Stimulated activated effector memory CD8-positive, alpha-beta T cell treated with anti-CD3 and anti-CD28 coated beads, Interleukin-12 subunit alpha, Interleukin-12 subunit beta, amount 100 ng/mL, for 72 hours (primary cell): Measurements from ENCODE around the gene TEX261.
A peak's percentile ranks its signal among the peaks of the same experiment; 100 is the strongest.
"Not testable (repeated sequence)": the region's sequence is repeated elsewhere in the genome, so short reads cannot be mapped to it uniquely, and the experiment has no call there.

ENCODE experiments used
- ATAC-seq: fragments of 150-1000 bp; cut with Tn5 transposase; 2 replicates; pipeline ENCODE4 v1.10.0; 2021
- DNase-seq, 2 donors: peaks; one replicate each; pipeline ENCODE4 v3.0.0; 2021 to 2022; ENCODE audit warnings: low spot score in 2 of 2
- H3K27ac Mint-ChIP-seq: one replicate; pipeline ENCODE4 v1.8.0; 2022; ENCODE audit warnings: mild to moderate bottlenecking, mixed read lengths
- H3K36me3 Mint-ChIP-seq: one replicate; pipeline ENCODE4 v1.8.0; 2022; ENCODE audit warnings: mild to moderate bottlenecking, mixed read lengths
- H3K4me1 Mint-ChIP-seq: one replicate; pipeline ENCODE4 v1.8.0; 2022; ENCODE audit warnings: mixed read lengths
- H3K4me3 Mint-ChIP-seq: one replicate; pipeline ENCODE4 v1.8.0; 2022; ENCODE audit warnings: mild to moderate bottlenecking, mixed read lengths
- H3K9me3 Mint-ChIP-seq: one replicate; pipeline ENCODE4 v1.8.0; 2022; ENCODE audit warnings: mixed read lengths

Gene TEX261

DNA sequence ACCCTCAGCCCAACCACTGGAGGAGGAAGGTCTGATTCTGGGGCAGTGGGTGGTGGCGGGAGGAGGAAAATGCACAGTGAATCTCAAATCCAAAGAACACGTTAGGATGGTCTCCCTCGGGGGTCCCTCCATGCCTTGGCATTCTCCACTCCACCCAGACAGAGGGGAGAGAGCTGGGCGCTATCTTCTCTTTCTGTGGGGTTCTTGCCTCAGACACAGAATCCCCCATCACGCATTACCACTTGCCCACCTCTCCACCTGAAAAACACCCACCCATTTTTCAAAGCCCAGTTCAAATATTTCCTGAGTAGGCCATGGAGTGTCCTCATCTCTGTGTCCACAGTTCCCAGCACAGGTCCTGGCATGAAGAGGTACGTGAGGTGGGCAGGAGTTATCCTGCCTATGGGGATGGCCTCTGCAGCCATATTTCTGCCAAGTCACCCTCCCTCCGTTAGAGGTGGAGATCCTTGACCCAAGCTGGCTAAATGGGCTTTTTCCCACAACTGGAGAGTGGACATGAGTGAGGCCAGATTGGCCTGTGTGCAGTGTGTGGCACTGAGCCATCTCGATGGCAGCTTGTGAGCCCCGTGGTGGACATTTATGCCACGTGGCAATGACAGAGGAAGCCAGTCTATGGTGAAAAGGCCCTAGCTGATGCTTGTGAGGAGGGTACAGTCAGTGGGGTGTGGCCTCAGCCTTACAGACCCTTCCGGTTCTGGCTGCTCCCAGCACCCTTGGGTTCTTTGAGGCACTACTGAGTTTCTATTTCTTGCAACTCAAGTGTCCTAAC is 9.5 kb upstream of the TEX261 start:
- Mint-ChIP-seq H3K4me1 (peaks cover 14% of the 10 kb centered on the region), H3K27ac (peak overlapping the region; percentile 58), H3K9me3 (no peaks in the 10 kb centered on the region), H3K36me3 (no peaks in the 10 kb centered on the region), H3K4me3 (no peak overlapping the region)
- ATAC-seq (no peak), DNase-seq (no peak)

DNA sequence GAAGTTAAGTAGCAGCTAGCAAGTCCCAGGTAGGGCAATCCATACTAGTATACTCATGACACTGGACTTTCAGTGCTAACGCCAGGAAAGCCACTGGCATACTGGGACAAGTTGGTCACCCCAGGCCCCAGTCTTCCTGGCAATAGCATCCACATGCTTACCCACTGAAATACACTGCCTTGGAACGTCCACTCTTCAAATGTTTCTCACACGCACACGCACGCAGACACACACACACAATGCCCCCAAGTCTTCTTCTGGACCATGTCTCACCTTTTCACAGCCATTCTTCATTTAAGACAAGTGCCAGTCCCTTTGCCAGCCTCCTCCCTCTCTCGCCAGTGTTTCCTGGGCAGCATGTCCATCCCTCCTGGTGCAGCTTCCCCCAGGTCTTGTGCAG is 8.7 kb upstream of the TEX261 start:
- Mint-ChIP-seq H3K9me3 (no peaks in the 10 kb centered on the region), H3K4me1 (peaks cover 14% of the 10 kb centered on the region), H3K27ac (peak overlapping the region; percentile 58), H3K36me3 (no peaks in the 10 kb centered on the region), H3K4me3 (no peak overlapping the region)
- DNase-seq: no peak
- no peak for ATAC-seq

DNA sequence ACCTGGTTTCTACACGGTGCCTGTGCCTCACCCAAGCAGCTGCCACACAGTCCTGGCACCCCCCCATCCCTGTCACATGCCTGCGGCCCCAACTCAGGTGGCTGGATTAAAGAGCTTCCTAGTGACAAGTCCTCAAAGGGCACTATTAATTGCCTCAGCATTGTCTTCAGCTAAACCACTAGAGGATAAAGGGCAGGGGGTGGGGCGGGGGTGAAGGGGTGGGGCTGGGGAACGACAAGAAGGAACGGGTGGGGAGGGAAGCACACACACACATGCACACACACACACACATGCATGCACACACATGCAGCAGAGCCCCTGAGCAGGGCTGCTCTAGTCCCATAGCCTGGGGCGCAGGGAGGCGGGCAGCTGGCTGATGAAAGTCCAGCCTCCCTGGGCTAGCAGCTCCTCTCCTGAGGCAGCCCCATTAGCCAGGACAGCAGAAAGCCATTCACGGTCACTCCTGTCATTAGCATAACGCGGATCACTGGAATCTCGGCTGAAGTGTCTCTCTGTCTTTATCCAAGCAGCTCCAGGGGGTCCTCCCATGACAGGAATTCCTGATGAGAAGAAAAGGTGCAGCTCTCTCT is 7.4 kb upstream of the TEX261 start:
- ATAC-seq: no peak
- no peak overlapping the region for H3K27ac Mint-ChIP-seq

DNA sequence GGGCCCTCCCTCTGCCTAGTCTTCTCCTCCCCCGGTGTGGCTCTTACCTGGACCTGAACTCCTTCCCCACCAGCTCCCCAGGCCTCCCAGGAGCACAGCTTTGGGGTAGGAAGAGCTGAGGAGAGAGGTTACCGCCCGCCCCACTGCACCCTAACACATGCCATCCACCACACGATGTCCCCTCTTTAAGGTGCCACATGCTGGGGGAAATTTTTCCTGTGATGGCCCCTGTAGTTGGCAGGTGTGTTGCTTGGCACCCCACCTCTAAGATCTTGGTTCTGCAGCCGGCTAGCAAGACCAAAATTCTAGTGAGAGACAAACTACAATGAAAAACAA is 6.9 kb upstream of the TEX261 start:
- H3K27ac Mint-ChIP-seq: peak overlapping the region; percentile 89
- no peaks in the 10 kb centered on the region for H3K36me3 Mint-ChIP-seq
- ATAC-seq: no peak
- H3K9me3 Mint-ChIP-seq: no peaks in the 10 kb centered on the region
- H3K4me1 Mint-ChIP-seq: peaks cover 14% of the 10 kb centered on the region
- DNase-seq: no peak
- peak overlapping the region; percentile 67 for H3K4me3 Mint-ChIP-seq

More for the DNA sequence above, 7.4 kb upstream of the TEX261 start:
- Mint-ChIP-seq H3K4me3 (no peak overlapping the region), H3K9me3 (no peaks in the 10 kb centered on the region), H3K36me3 (no peaks in the 10 kb centered on the region), H3K4me1 (peaks cover 14% of the 10 kb centered on the region)
- peak in 1 of 2 donors; percentile 41 for DNase-seq

DNA sequence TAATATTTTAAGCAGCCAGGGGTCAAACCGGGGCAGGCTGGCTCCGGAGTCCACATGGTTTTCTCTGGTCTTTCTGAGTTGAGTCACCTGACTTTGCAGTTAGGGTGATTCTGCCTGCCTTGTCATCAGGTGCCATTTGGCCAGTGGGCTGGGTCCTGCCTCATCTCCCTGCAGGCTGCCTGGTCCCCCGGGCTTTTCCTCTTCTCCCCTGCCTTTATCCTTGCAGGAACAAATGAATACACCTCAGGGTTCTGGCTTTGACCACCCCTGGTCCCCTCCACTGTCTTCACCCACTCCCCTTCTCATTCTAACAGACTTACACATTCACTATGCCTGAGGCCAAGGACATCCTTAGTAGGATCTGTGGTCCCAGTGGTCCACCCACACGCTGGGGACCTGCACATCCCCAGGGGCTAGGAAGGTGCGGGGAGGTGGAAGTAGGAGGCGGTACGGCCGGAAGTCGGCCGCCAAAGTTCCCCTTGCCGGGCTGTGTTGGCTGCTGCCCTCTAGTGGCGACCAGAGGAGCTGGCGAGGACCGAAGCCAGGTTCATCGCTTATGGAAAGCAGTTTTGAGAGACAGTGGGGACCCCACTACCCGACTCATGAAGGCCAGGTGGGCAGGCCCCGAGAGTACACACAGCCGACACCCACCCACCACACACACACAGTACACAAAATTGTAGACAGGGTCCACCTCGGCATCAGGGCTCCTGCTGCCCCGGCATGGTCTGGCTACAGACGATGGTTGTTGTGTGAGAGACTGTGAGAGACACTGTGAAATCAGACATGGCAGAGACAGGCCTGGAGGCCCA is 6.3 kb upstream of the TEX261 start:
- peak; percentile 91 for ATAC-seq
- DNase-seq: peak; percentile 77 to 91
- Mint-ChIP-seq H3K9me3 (no peaks in the 10 kb centered on the region), H3K4me1 (peaks cover 14% of the 10 kb centered on the region), H3K27ac (peak overlapping the region; percentile 89), H3K36me3 (no peaks in the 10 kb centered on the region), H3K4me3 (peak overlapping the region; percentile 67)

DNA sequence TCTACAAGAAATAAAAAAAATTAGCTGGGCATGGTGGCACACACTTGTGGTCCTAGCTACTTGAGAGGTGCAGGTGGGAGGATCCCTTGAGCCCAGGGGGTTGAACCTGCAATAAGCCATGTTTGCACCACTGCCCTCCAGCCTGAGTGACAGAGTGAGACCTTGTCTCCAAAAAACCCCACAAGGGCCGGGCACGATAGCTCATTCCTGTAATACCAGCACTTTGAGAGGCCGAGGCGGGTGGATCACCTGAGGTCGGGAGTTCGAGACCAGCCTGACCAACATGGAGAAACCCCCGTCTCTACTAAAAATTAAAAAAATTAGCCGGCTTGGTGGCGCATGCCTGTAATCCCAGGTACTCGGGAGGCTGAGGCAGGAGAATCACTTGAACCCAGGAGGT is 5.3 kb upstream of the TEX261 start:
- H3K4me1 Mint-ChIP-seq: peaks cover 14% of the 10 kb centered on the region
- H3K36me3 Mint-ChIP-seq, H3K9me3 Mint-ChIP-seq, H3K27ac Mint-ChIP-seq, H3K4me3 Mint-ChIP-seq, DNase-seq, ATAC-seq: not testable (repeated sequence)

DNA sequence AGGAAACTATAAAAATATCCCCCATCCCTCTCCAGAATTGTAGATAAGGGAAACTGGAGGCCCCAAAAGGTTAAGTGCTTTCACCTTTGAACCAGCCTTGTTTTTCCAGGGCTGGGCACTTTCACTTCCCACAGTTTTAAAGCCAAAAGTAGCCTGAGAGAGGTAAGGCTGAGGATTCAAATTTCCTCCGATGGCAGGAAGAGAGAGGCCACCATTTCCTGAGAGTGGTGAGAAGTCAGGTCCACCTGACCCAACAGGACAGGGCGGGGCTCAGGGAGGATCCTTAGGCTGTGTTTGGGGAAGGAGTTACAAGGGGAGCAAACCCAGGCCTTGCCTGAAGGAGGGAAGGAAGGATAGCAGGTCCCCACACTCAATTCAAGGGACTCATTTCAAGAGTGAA is 4.7 kb upstream of the TEX261 start:
- H3K4me1 Mint-ChIP-seq: peaks cover 14% of the 10 kb centered on the region
- no peak overlapping the region for H3K27ac Mint-ChIP-seq
- H3K36me3 Mint-ChIP-seq: peaks cover under 1% of the 10 kb centered on the region
- H3K4me3 Mint-ChIP-seq: no peak overlapping the region
- DNase-seq (no peak), ATAC-seq (no peak)
- H3K9me3 Mint-ChIP-seq: no peaks in the 10 kb centered on the region

DNA sequence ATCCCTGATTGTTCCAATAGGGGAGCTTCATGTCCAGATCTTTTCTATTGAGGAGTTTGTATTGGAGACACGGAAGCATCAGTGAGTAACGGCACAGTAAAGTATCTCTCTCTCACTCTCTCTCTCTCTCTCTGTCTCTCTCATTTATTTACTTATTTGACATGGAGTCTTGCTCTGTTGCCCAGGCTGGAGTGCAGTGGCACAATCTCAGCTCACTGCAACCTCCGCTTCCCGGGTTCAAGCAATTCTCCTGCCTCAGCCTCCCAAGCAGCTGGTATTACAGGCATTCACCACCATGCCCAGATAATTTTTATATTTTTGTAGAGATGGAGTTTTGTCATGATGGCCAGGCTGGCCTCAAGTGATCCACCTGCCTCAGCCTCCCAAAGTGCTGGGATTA is 4.2 kb upstream of the TEX261 start:
- H3K27ac Mint-ChIP-seq, H3K9me3 Mint-ChIP-seq, DNase-seq, H3K4me3 Mint-ChIP-seq, H3K36me3 Mint-ChIP-seq, ATAC-seq: not testable (repeated sequence)
- peaks cover 18% of the 10 kb centered on the region for H3K4me1 Mint-ChIP-seq

DNA sequence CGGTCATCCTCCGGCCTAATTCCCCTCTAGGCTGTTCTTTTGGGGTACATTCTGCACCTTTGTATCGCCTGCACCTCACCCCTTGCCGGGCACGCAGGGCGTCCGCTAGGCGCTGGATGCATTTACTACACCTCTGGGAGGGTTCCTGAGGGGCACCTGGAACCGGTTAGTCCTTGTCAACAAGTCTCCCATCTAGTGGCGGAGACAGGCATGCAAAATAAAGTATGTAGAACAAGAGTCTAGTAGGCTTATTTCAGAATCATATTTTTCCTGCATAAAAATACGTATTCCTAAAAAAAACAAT is 705 bp upstream of the TEX261 start:
- peak overlapping the region; percentile 65 for H3K27ac Mint-ChIP-seq
- peak; percentile 49 for ATAC-seq
- no peaks in the 10 kb centered on the region for H3K9me3 Mint-ChIP-seq
- peaks cover 24% of the 10 kb centered on the region for H3K4me1 Mint-ChIP-seq
- peak; percentile 17 to 69 for DNase-seq
- H3K4me3 Mint-ChIP-seq: peak overlapping the region; percentile 99
- peaks cover 39% of the 10 kb centered on the region for H3K36me3 Mint-ChIP-seq

DNA sequence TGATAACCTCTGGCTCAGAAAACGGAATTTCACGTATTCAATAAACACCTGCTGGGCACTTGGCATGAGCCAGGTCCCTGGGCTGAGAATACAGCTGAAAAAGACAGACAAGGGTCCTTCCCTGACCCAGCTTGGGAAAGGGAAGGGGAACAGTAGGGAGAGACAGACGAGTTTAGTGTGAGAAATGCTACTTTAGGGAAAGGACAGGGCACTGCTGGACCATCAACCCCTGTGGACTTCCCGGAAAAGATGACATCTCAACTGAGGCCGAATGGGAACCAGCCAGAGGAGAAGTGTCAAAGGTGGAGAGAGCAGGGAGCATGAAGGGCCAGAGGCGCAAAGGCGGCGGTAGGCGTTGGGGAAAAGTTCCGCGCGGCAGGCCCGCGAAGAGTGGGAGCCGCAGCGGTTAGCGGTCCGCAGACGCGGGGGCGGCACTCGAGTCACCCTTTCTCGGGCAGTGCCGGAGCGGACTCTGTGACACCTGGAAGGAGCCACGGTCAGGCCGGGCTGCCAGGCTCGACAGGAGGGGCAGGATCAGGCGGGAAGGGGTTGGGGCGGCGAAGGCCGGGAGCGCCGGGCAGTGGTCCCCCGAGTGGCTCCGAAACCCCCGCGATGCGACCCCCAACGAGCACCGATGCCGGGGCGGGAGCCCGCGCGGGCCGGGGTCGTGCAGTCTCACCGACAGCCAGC is 519 bp downstream of the TEX261 start:
- peak overlapping the region; percentile 97 for H3K27ac Mint-ChIP-seq
- ATAC-seq (peak; percentile 74), DNase-seq (peak; percentile 55 to 77)
- no peaks in the 10 kb centered on the region for H3K9me3 Mint-ChIP-seq
- peak overlapping the region; percentile 99 for H3K4me3 Mint-ChIP-seq
- peaks cover 51% of the 10 kb centered on the region for H3K36me3 Mint-ChIP-seq
- H3K4me1 Mint-ChIP-seq: peaks cover 23% of the 10 kb centered on the region

DNA sequence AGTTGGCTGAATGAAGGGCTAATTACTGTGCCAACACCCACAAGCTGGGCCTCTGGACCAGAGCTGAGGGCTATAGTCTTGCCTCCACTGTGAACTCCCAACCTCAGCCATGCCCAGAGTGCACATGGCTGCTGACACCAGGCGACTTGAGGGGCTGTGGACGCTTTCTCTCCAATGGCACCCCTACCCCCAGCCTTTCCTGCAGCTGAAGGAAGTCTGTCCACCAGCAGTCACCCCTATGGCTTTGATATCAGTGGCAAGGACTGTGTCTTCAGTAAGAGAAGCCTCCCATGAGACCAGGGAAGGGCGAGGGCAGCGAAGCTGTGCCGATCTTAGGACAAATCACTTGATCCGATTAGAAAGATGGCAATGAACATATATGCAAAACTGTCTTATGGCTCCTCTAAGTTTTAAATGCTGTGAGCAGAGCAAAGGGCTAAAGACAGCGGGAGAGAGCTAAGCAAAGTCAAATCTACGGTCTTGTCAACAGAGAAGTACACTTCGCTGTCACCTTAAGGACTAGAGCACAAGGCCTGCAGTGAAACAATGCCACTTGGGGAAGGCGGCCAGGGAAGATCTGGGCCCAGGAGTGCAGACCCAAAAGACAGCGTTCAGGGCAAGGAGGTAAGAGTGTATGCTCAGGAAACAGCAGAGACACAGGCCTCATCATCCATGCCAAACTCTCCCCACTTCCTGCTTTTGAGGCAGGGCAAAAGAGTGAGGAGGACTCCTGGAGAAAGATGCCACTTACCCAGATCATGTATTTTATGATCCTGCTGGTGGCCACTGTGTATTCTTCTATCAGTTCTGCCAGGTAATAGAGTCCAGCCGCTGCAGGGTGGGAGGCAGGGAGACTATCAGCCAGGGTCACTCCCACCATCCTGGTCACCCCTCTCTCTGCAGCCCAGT is 1.5 kb downstream of the TEX261 start:
- Mint-ChIP-seq H3K36me3 (peaks cover 61% of the 10 kb centered on the region), H3K9me3 (no peaks in the 10 kb centered on the region), H3K27ac (peak overlapping the region; percentile 97), H3K4me1 (peaks cover 23% of the 10 kb centered on the region), H3K4me3 (peak overlapping the region; percentile 99)
- DNase-seq (no peak), ATAC-seq (no peak)

DNA sequence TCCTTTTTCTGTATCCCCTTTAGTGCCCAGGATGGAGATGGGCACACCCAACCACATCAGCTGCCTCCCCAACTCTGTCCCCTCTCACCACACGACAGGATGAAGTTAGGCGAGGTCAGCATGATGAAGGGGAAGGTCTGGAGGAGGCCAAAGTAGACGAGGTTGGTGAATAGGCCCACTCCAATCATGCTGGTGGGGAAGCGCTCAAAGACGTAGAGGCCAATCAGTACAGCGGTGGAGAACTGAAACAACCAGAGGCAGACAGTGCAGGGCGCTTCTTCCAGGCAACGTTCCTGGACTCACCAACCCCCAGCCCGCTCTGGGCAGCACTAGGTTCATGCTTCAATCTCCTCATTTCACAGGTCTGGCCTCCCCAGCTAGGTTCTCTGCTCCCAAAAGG is 2.9 kb downstream of the TEX261 start:
- no peak overlapping the region for H3K4me3 Mint-ChIP-seq

DNA sequence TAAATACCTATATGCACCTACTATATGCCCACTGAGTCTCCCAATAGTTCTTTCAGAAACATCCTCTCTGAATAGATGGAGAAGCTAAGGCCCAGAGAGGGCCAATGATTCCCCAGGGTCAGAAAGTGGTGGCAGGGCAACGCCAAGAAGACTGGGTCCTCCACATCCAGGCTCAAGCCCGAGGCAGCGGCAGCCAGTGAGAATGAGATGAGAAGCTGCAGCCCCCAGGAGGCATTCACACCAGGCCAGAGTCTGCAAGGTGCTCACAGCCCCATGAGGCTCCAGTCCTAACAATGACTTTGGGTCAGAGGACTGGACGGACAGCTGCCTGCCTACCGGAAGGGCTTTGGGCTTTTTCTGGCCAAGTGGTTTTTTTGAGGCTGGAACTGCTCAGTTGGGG is 3.5 kb downstream of the TEX261 start:
- Mint-ChIP-seq H3K4me1 (peaks cover 33% of the 10 kb centered on the region), H3K27ac (peak overlapping the region; percentile 72), H3K9me3 (no peaks in the 10 kb centered on the region), H3K36me3 (peaks cover 80% of the 10 kb centered on the region), H3K4me3 (no peak overlapping the region)
- ATAC-seq: no peak
- peak in 1 of 2 donors; percentile 43 for DNase-seq

More for the DNA sequence above, 2.9 kb downstream of the TEX261 start:
- H3K9me3 Mint-ChIP-seq: no peaks in the 10 kb centered on the region
- no peak for ATAC-seq
- H3K27ac Mint-ChIP-seq: peak overlapping the region; percentile 72
- no peak for DNase-seq
- peaks cover 27% of the 10 kb centered on the region for H3K4me1 Mint-ChIP-seq
- peaks cover 75% of the 10 kb centered on the region for H3K36me3 Mint-ChIP-seq

DNA sequence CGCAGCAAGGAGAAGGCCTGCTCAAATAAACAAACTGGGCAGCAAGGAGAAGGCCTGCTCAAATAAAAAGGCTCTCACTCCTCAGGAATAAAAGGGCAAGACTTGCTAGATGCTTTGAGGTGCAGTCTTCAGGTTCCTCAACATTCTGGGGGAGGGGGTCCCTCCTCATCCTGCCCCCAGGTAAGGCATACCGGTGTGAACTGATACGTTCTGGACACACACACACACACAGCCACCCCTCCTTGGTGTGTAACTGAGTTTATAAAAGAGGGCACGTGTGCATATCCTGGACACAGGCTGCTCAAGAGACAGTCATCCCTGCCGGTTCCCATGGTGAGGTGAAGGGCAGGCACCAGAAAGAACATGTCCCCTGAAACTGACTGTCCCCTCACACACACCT is 4.5 kb downstream of the TEX261 start:
- Mint-ChIP-seq H3K36me3 (peaks cover 84% of the 10 kb centered on the region), H3K9me3 (no peaks in the 10 kb centered on the region), H3K27ac (peak overlapping the region; percentile 72), H3K4me3 (no peak overlapping the region), H3K4me1 (peaks cover 42% of the 10 kb centered on the region)
- DNase-seq (peak in 1 of 2 donors; percentile 43), ATAC-seq (no peak)
